VCaP (cell line): ENCODE data around the gene CBL.

Source experiments
- H3K27ac ChIP-seq: fragments of 450-650 bp; 2 replicates; pipeline ENCODE4 v1.5.1; 2017
- TF ChIP-seq, protein P1 (sequence below): fragments of 450-650 bp; conservative IDR thresholded peaks from 2 replicates; pipeline ENCODE4 v1.5.1; 2017; ENCODE audit warnings: mild to moderate bottlenecking, moderate library complexity

Gene CBL

DNA sequence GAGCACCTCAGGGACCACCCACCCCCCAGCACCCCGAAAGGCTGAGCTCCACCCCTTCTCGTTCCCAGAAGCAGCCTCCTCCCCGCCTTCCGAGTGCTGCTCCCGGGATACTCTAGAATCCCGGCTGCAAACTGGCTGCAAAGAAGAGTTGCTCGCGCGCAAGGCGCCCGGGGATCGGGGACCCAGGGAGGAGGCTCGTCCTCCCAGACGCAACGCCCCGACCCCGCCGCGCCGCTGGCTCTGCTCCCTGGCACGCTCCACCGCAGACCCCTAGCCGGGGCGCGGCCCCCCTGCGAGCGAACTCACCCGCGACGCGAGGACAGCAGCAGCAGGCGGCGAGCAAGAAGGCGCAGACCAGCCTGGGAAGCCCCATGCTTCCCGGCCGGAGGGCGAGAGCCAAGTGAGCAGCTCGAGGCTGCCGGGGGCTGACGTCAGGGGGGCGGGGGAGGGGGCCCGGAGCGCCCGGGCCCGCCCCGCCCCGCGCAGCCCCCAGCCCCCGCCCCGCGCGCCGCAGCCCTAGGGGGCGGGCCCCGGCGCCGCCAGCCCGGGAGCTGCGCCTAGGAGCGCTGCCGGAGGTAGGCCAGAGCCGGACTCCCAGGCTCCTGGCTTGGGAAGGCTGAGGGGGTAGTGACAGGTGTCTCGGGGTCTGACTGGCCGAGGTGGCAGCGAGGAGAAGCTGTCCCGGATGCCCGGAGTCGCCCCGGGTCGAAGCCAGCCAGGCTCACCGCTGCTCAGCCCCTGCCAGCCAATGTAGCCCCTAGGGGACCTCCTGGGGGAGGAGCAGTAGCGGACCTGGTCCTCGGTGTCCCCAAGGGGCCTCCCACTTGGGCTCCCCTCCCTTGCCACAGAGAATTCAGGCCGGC is 110.8 kb downstream of the CBL start, which contains the start of gene MCAM:
Gene MCAM (minus strand): TSS at position 402 of the 863 bp plus-strand sequence. CDS start 29 bp downstream, at position 373.
- TF ChIP-seq, protein P1, sequence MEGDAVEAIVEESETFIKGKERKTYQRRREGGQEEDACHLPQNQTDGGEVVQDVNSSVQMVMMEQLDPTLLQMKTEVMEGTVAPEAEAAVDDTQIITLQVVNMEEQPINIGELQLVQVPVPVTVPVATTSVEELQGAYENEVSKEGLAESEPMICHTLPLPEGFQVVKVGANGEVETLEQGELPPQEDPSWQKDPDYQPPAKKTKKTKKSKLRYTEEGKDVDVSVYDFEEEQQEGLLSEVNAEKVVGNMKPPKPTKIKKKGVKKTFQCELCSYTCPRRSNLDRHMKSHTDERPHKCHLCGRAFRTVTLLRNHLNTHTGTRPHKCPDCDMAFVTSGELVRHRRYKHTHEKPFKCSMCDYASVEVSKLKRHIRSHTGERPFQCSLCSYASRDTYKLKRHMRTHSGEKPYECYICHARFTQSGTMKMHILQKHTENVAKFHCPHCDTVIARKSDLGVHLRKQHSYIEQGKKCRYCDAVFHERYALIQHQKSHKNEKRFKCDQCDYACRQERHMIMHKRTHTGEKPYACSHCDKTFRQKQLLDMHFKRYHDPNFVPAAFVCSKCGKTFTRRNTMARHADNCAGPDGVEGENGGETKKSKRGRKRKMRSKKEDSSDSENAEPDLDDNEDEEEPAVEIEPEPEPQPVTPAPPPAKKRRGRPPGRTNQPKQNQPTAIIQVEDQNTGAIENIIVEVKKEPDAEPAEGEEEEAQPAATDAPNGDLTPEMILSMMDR, result no peak
- peak within 1 kb of the TSS; percentile 78 for H3K27ac ChIP-seq

DNA sequence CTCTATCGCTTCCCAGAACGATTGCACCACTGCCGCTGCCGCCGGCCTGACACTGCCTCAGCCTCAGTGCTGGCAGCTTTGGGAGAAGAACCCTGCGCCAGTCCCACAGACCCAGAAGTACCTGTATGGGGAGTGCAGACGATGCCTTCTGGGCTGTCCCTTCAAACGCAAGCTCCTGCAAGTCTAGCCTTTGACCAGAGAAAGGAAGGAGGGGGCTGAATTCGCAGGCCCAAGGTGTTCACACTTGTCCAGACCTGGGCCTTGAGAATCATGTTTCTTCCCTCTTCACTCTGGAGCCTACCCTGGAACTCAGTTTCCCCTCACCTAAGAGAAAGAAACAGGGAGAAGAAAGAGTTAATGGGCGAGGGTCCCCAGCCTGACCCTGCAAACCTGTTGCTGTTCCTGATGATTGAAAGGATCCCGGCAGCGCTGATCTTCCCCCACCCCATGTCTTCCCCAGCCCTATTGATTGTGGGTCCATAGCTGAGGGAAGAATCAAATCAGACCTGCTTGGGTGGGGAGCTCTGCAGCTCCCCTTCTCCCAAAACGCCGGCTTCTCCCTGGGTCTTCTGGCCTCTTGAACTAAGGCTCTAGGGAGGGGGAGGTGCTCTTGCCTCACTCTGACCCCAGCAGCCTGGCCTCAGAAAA is 111.6 kb downstream of the CBL start:
- H3K27ac ChIP-seq, result peak overlapping the region; percentile 78; the same call in 1 of the 2 replicates

DNA sequence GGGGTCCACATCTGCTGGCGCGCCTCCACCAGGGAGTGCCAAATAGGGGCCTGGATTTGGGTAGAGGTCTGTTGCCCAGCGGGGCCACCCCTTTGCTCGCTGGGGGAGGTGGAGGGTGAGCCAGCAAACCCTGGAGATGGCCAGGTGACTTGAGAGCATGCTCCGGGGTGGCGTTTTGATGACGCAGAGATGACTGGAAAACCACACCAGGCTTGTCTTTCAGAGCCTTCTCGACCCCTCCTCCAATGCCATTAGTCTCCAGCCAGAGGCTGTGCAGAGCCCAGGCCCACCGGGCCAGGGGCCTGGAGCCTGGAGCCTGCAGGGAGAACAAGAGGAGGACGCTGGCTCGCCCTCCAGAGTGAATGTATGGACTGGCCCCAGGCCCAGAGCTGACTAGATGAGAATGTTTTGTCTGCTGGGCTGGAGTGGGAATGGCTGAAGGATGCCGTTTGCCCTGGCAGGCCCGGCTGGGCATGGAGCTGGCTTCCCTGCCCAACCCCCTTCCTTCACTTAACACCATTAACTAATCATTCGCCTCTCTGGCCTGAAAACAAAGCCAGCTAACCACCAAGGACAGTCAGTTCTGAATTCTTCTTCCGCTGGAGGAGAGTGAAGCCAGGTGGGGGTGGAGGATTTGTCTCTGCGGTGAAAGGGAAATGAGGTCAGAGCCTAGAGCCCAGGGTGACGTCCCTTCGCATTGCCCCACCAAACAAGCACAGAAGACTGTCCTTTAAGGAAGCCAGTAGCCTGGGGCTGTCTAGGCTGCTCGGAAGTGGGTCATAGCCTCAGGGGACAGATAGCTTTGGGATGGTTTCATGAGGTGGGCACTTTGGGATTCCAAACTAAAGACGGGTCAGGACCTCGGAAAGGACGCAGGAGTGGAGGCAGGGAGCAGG is 112.3 kb downstream of the CBL start:
- TF ChIP-seq, protein P1, result no peak
- no peak overlapping the region for H3K27ac ChIP-seq

More for the DNA sequence above, 111.6 kb downstream of the CBL start:
- TF ChIP-seq, protein P1, result no peak

DNA sequence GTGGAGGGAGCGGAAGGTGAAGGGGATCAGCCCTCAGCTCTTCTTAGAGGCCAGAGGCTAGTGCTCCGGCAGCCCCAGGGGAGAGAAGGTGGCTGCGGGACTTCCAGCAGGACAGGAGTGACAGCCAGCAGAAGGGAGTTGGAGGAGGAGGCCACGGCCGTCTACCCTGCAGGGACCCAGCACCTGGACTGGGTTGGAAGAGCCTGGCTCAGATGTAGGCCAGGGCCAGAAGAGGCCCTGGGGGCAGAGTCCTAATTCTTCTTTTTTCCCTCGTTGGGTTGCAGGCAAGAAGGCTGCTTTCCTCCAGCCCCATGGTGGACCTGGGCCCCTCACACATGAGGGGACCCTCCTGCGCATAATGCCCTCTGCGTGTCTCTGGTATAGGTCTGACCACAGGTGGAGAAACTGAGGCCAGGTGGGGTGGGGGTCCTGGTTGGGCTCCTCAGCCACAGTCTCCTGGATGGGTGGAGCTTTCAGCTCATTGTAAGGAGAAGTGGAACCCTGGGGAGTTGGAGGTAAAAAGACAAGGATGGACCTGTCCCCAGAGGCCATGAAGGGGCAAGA is 113.1 kb downstream of the CBL start:
- TF ChIP-seq, protein P1, result no peak
- H3K27ac ChIP-seq, result no peak overlapping the region

DNA sequence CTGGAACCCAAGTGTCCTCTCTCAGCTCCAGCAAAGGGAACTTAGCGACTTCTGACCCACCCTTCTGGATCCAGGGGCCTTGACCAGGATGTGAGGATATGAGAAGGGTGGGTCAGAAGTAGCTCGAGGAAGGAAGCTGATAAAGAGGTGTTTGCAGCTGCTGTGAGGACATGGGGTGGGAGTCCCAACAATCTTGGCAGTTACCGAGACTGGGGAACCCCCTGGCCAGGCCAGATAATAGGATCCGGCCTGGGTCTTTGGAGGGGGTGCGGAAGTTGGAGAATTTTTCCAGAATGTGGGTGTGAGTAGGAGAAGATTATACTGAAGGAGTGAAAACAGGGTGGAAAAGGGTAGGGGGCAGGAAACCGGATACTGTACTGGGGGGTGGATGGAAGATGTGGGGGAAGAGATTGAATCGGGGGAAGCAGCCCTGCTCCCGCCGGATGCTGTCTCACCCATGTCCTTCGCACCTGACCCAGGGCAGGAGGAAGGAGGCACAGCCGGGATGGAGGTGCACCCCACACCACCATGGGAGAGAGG is 113.6 kb downstream of the CBL start:
- TF ChIP-seq, protein P1, result no peak
- no peak overlapping the region for H3K27ac ChIP-seq

DNA sequence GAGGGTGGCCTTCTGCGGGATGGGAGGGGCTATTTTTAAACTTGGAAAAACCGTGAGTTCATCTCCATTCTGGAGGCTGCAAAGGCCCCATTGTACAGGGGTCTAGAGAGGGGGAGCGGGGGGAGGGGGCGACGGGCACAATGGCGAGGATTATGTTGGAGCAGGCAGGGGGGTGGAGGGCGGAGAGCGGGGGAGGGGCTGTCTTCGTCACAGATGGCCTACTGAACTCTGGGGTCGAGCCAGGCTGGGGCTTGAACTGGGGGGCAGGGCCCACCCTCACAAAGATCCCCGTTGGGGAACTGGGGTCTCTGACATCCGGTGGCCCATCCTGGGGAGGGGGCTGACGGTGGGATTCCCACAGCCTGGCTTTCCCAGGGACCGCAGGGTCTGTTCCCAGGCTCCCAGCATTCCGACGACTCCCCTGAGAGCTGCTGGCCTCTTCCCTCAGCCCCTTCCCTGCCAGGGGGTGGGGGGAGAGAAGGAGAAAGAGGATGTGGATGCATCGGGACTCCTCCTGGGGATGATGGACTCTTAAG is 114.2 kb downstream of the CBL start:
- TF ChIP-seq, protein P1, result no peak
- H3K27ac ChIP-seq, result peak overlapping the region; percentile 72; the same call in 1 of the 2 replicates
